Measurements from ENCODE around the gene ANKRD44.

The ANKRD44 gene

DNA sequence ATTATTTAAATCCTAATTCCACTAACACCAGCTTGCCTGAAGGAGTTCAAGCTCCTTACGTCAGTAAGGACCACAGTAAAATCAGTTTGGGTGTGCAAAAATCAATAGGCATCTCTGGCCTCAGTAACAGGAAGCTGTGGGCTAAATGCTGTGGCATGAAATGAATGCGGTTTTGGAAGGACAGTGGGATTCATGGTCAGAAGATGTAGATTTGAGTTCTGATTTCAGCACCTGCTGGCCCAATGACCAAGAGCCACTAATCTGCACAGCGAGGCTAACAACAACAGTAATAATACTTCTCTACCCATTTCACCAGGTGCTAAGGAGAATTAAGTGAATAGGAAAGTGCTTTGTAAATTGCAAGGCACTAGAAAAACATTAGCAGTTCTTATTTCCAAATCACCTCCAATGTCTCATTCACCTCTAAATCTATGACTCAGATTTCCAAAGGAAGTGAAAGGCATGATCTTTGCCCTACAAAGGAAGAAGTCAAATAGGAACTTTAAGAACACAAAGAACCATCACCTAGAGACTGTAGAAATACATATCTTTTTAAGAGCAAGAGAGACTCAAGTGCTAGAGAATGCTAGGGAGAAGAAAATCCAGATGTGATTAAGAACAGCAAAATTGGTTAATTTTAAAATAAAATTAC, 172.6 kb downstream of the ANKRD44 start:
- TF ChIP-seq CTCF (IDR thresholded peaks at IDR 0.05): no peak
- no peak overlapping the region for H3K4me3 ChIP-seq
- DNase-seq (ENCODE audit: low spot score): no peak
- H3K27ac ChIP-seq: no peak overlapping the region

DNA sequence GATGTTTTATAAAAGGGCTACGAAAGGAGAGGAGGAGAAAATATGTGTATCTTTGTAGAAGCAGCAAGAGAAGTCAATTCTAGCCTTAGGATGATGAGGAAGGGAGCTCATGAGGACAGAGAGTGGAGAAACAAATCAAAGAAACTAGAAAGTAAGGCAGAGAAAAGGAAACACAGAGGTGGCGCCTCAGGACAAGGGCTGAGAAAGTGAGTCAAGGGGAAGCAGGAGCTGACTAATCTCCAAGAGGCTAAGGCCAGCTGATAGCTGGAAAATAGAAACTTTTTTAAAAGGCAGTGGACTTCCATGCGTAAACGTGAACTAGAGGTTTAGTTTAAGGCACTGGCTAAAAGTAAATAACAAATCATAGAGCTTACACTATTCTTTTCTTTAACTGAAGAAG, 173.3 kb downstream of the ANKRD44 start:
- no peak for DNase-seq (ENCODE audit: low spot score)
- Histone ChIP-seq H3K27ac (no peak overlapping the region), H3K4me3 (no peak overlapping the region)
- TF ChIP-seq CTCF (IDR thresholded peaks at IDR 0.05): no peak

DNA sequence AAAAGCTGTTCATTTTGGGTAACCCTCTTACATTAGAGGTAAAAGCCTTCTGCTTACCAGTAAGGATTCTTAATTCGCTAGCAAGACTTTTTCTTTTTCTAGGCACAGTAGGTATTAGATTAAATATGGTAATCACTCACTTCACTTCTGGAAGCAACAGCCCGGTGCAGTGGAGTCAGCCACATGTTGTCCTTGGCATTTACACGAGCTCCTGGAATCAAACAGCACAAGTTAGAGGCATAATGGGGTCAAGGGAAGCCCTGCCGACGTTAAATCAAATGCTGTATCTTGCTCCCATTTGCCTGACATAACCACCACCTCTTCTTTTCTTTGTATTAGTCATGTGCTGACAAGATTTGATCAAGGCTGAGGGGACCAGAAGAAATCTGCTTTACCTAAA, 174.1 kb downstream of the ANKRD44 start:
- Histone ChIP-seq H3K4me3 (no peak overlapping the region), H3K27ac (no peak overlapping the region)
- TF ChIP-seq CTCF (IDR thresholded peaks at IDR 0.05): no peak
- DNase-seq (ENCODE audit: low spot score): no peak

- DNase-seq (ENCODE audit: low spot score): no peak
- no peak overlapping the region for H3K27ac ChIP-seq
- H3K4me3 ChIP-seq: no peak overlapping the region
- TF ChIP-seq CTCF (IDR thresholded peaks at IDR 0.05): no peak
These were observed 174.8 kb downstream of the ANKRD44 start for GRCh38 chr2:197135806-197136205.

DNA sequence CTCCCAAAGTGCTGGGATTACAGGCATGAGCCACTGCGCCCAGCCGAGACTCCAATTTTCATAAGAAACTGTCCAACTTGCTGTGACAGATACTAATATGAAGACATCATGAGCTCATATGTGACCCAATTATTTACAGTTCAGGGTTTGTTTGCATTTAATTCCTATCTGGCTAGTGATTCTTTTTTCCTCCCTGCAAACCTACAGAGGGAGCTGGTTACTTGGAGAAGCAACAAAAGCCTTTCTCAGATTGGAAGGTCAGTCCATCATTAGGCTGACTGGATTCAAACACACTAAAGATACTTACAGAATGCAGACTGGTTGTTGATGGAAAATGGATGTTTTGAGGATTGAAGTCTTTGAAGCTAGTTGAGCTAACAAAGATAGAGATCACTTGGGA, 176.4 kb downstream of the ANKRD44 start:
- no peak for DNase-seq (ENCODE audit: low spot score)
- Histone ChIP-seq H3K4me3 (no peak overlapping the region), H3K27ac (no peak overlapping the region)
- TF ChIP-seq CTCF (IDR thresholded peaks at IDR 0.05): no peak

DNA sequence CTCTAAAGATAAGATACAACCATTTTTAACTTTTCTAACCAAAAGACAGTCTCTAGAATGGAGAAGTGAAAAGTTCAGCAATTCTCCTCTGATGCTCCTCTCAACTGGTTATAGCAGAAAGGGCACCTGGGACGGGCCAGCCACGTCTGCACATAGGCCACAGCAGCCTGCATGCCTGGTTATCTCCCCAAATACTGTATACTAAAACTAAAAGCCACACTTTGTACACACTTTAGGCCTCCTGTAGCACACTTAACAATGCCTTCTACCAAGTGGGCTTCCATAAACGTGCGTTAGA, 179.1 kb downstream of the ANKRD44 start:
- TF ChIP-seq CTCF (IDR thresholded peaks at IDR 0.05): no peak
- Histone ChIP-seq H3K4me3 (no peak overlapping the region), H3K27ac (no peak overlapping the region)
- no peak for DNase-seq (ENCODE audit: low spot score)

GRCh38 chr2:197130318-197130717, 180.3 kb downstream of the ANKRD44 start:
- H3K4me3 ChIP-seq: no peak overlapping the region
- no peak for DNase-seq (ENCODE audit: low spot score)
- no peak overlapping the region for H3K27ac ChIP-seq
- TF ChIP-seq CTCF (IDR thresholded peaks at IDR 0.05): no peak

Measured in coronary artery (tissue), 2 donors.